ENCODE data around the gene MAPK4. TPM values are rescaled to one million over a fixed set of nuclear protein-coding genes. Genes with fewer than 3 reads are reported as not detected.

Gene MAPK4
- total RNA-seq, 1 donor from 2014 or later = 16.3 TPM

- peaks cover 4% of the 10 kb centered on the region for H3K36me3 Mint-ChIP-seq (ENCODE audit: insufficient read depth)
- TF ChIP-seq, protein P1, sequence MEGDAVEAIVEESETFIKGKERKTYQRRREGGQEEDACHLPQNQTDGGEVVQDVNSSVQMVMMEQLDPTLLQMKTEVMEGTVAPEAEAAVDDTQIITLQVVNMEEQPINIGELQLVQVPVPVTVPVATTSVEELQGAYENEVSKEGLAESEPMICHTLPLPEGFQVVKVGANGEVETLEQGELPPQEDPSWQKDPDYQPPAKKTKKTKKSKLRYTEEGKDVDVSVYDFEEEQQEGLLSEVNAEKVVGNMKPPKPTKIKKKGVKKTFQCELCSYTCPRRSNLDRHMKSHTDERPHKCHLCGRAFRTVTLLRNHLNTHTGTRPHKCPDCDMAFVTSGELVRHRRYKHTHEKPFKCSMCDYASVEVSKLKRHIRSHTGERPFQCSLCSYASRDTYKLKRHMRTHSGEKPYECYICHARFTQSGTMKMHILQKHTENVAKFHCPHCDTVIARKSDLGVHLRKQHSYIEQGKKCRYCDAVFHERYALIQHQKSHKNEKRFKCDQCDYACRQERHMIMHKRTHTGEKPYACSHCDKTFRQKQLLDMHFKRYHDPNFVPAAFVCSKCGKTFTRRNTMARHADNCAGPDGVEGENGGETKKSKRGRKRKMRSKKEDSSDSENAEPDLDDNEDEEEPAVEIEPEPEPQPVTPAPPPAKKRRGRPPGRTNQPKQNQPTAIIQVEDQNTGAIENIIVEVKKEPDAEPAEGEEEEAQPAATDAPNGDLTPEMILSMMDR (IDR thresholded peaks at IDR 0.05; ENCODE audit: unreplicated experiment) = no peak
- peaks cover 21% of the 10 kb centered on the region for H3K4me1 Mint-ChIP-seq (ENCODE audit: low read depth)
- no peak overlapping the region for H3K4me3 Mint-ChIP-seq (ENCODE audit: low read depth)
- no peak overlapping the region for H3K27ac Mint-ChIP-seq
- no peak for DNase-seq (ENCODE audit: low spot score, unreplicated experiment)
- H3K27me3 Mint-ChIP-seq = peaks cover 5% of the 10 kb centered on the region
- no peaks in the 10 kb centered on the region for H3K9me3 Mint-ChIP-seq (ENCODE audit: low read depth)
Measured at GRCh38 chr18:50630895-50631294, 71.0 kb downstream of the MAPK4 start.

DNA sequence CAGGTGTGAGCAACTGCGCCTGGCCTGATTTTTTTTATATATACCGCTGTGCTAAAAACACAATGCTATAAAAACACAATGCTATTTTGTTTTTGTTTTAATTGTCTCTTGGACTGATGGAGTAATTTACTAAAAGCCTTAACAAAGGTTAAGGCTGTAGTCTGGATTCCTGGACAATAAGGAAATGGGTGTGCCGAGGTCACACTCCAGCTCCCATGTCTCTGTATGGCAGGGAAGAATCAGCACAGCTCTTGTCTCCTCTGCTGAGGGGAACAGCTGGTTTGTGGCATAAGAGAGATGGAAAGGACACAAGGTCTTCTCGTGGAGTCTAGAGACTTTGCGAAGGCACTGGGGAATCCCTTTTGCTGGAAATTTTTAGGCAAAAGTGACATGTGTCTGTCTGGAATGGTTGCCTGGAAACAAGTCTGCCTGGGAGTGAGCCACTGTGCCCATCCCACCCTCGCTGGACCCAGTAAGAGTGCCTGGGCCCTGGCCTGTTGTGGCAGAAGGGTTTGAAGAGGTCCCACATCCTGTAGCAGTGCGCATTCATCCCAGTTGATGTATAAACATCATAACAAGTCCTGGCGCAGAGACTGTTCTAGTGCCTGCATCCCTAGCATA lies 73.1 kb downstream of the MAPK4 start:
- TF ChIP-seq, protein P1 (IDR thresholded peaks at IDR 0.05; ENCODE audit: unreplicated experiment) = no peak
- Mint-ChIP-seq H3K4me3 (ENCODE audit: low read depth) (no peak overlapping the region), H3K27ac (no peak overlapping the region), H3K9me3 (ENCODE audit: low read depth) (no peaks in the 10 kb centered on the region), H3K36me3 (ENCODE audit: insufficient read depth) (peaks cover 3% of the 10 kb centered on the region), H3K4me1 (ENCODE audit: low read depth) (peaks cover 21% of the 10 kb centered on the region), H3K27me3 (peaks cover 5% of the 10 kb centered on the region)
- no peak for DNase-seq (ENCODE audit: low spot score, unreplicated experiment)

- TF ChIP-seq, protein P1 (IDR thresholded peaks at IDR 0.05; ENCODE audit: unreplicated experiment) = no peak
- no peaks in the 10 kb centered on the region for H3K9me3 Mint-ChIP-seq (ENCODE audit: low read depth)
- no peak overlapping the region for H3K4me3 Mint-ChIP-seq (ENCODE audit: low read depth)
- H3K27me3 Mint-ChIP-seq = peaks cover 5% of the 10 kb centered on the region
- no peak overlapping the region for H3K27ac Mint-ChIP-seq
- peaks cover 3% of the 10 kb centered on the region for H3K36me3 Mint-ChIP-seq (ENCODE audit: insufficient read depth)
- no peak for DNase-seq (ENCODE audit: low spot score, unreplicated experiment)
- peaks cover 18% of the 10 kb centered on the region for H3K4me1 Mint-ChIP-seq (ENCODE audit: low read depth)
Measured at GRCh38 chr18:50633992-50634391, 74.1 kb downstream of the MAPK4 start.

DNA sequence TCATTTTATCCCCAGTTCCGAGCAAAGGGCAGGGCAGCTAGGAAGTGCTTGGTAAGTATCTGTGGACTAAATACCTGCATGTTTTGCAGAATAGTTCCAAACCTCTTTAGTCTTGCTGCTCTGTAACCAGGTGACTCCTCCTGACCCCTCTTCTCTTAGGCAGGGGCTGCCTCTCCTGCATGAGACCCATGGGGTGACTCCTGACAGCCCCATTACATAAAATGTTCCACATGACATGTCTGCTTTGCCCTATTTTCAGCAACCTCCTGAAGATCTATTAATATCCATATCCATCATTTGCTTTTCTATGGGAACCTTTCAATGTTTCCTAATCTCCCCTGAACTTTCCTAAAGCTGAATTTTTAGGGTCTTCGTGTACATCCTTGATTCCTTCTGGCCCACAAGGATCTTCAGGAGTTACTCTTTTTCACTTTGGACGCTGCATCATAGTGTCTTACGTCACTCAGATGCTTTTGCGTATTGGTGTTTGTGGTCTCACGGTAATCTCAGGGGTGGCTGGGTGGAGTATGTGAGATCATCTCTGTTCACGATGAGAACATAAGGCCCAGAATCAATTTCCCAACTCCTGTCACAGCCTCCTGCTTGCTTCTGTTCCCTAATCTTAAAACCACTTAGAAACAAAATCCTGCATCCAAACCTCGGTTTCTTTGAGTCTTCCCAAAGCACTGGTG lies 76.6 kb downstream of the MAPK4 start:
- peaks cover 2% of the 10 kb centered on the region for H3K27me3 Mint-ChIP-seq
- peaks cover 6% of the 10 kb centered on the region for H3K4me1 Mint-ChIP-seq (ENCODE audit: low read depth)
- TF ChIP-seq, protein P1 (IDR thresholded peaks at IDR 0.05; ENCODE audit: unreplicated experiment) = no peak
- H3K4me3 Mint-ChIP-seq (ENCODE audit: low read depth) = no peak overlapping the region
- DNase-seq (ENCODE audit: low spot score, unreplicated experiment) = no peak
- H3K36me3 Mint-ChIP-seq (ENCODE audit: insufficient read depth) = no peaks in the 10 kb centered on the region
- no peak overlapping the region for H3K27ac Mint-ChIP-seq
- no peaks in the 10 kb centered on the region for H3K9me3 Mint-ChIP-seq (ENCODE audit: low read depth)

DNA sequence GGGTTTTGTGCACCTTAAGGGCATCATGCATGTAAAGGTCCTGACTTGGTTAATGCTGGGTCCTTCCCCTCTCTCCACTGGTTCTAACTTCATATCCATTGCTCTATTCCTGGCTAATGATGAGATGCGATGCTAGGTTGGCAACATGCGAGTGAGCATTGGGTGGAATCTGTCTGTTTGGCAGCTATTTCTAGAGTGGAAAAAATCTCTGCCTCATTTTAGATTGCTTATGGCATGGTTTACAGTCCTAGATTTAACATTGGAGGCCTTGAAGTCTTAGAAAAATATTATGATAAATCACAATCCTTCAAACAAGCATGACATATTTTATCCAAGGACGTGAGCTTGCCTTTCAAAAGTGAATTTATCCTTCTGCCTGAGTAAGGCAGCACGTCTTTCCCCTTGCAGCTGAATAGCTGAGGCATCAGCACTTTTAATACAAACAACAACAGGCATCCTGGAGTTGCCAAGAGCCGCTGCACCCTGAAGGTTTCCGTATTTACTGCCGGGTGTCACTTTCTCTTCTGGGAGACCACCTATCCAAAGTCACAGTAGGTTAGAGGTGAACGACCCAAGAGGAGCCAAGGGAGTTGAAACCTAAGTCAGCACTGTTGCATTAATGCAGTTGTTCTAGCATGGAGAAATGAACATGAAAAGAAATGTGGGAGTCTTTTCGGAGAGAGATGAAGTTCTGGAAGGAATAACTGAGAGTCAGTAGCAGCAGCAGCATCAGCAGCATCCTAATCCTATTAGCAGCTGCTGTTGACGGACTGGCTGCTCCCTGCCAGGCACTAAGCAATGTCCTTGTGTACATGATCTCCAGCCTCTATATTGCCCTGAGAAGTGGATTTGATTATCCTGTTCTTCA lies 78.4 kb downstream of the MAPK4 start:
- Mint-ChIP-seq H3K36me3 (ENCODE audit: insufficient read depth) (no peaks in the 10 kb centered on the region), H3K4me1 (ENCODE audit: low read depth) (no peaks in the 10 kb centered on the region), H3K27me3 (no peaks in the 10 kb centered on the region), H3K4me3 (ENCODE audit: low read depth) (no peak overlapping the region), H3K27ac (no peak overlapping the region), H3K9me3 (ENCODE audit: low read depth) (no peaks in the 10 kb centered on the region)
- TF ChIP-seq, protein P1 (IDR thresholded peaks at IDR 0.05; ENCODE audit: unreplicated experiment) = no peak
- no peak for DNase-seq (ENCODE audit: low spot score, unreplicated experiment)

All from progenitor cell of endocrine pancreas (in vitro differentiated cells).